ENCODE results near the gene IQSEC1.

IQSEC1 gene

DNA sequence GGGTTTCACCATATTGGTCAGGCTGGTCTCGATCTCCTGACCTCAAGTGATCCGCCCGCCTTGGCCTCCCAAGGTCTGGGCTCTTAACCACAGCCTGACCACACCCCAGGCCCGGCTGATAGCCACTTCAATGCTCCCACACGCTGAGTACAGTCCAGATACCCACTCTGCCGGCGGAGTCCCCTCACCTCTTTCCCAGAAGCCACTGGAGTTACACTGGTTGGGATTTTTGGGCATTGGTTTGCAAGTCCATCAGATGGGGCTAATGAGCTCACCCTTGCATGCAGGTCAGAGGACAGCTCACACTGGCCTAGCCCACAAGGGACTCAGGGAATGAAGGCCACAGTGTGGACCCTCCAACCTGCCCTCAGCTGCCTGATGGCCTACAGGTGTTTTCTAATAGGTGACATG is 60.1 kb downstream of the IQSEC1 start:
- no peak overlapping the region for H3K4me3 ChIP-seq (ENCODE audit: insufficient read depth, low read length, poor library complexity, severe bottlenecking)
- no peaks in the 10 kb centered on the region for H3K27me3 ChIP-seq (ENCODE audit: low read length)
- H3K36me3 ChIP-seq (ENCODE audit: low read length) = no peaks in the 10 kb centered on the region
- no peaks in the 10 kb centered on the region for H4K20me1 ChIP-seq (ENCODE audit: low read depth, low read length)
- no peaks in the 10 kb centered on the region for H3F3A ChIP-seq (ENCODE audit: insufficient read depth)
- no peaks in the 10 kb centered on the region for H3K79me2 ChIP-seq (ENCODE audit: insufficient read depth, low read length)
- TF ChIP-seq EZH2phosphoT487 (conservative IDR thresholded peaks at IDR 0.05; ENCODE audit: low read length) = no peak
- TF ChIP-seq, protein P1, sequence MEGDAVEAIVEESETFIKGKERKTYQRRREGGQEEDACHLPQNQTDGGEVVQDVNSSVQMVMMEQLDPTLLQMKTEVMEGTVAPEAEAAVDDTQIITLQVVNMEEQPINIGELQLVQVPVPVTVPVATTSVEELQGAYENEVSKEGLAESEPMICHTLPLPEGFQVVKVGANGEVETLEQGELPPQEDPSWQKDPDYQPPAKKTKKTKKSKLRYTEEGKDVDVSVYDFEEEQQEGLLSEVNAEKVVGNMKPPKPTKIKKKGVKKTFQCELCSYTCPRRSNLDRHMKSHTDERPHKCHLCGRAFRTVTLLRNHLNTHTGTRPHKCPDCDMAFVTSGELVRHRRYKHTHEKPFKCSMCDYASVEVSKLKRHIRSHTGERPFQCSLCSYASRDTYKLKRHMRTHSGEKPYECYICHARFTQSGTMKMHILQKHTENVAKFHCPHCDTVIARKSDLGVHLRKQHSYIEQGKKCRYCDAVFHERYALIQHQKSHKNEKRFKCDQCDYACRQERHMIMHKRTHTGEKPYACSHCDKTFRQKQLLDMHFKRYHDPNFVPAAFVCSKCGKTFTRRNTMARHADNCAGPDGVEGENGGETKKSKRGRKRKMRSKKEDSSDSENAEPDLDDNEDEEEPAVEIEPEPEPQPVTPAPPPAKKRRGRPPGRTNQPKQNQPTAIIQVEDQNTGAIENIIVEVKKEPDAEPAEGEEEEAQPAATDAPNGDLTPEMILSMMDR (IDR thresholded peaks at IDR 0.05; ENCODE audit: insufficient read depth, low read length, poor library complexity, severe bottlenecking) = no peak
- H3K9ac ChIP-seq (ENCODE audit: low read length) = no peak overlapping the region
- H2AFZ ChIP-seq (ENCODE audit: low read depth, low read length, severe bottlenecking) = no peak overlapping the region
- no peak overlapping the region for H3K27ac ChIP-seq (ENCODE audit: low read depth, low read length)
- no peaks in the 10 kb centered on the region for H3K9me2 ChIP-seq (replicated peaks; ENCODE audit: insufficient read depth, low read length)
- H3K4me2 ChIP-seq (ENCODE audit: low read depth, low read length, poor library complexity, severe bottlenecking) = no peak overlapping the region
- no peaks in the 10 kb centered on the region for H3K9me3 ChIP-seq (ENCODE audit: insufficient read depth, low read length)

DNA sequence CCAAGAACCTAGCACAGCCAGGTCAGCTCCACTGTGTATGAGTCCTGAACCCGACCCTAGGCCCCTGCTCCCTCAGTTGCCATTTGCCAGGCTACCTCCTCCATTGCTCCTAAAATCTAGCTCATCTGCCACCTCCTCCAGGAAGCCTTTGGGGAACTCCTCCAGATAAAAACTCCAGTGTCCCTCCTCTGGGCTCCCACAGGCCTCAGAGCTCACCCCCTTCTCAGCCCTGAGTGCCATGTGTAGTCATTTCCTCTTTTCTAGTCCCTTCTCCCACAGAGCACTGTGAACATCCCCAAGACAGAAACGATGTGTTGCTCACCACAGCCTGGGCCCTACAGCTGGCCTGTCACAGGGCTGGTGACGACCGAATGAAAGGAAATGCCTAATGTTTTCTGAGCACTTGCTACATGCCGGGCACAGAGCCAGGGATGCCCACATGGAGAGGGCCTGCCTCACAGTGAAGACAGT is 61.0 kb downstream of the IQSEC1 start:
- Histone ChIP-seq H3K4me3 (ENCODE audit: insufficient read depth, low read length, poor library complexity, severe bottlenecking) (no peak overlapping the region), H2AFZ (ENCODE audit: low read depth, low read length, severe bottlenecking) (no peak overlapping the region), H3K9me2 (replicated peaks; ENCODE audit: insufficient read depth, low read length) (no peaks in the 10 kb centered on the region), H3K9me3 (ENCODE audit: insufficient read depth, low read length) (no peaks in the 10 kb centered on the region), H4K20me1 (ENCODE audit: low read depth, low read length) (no peaks in the 10 kb centered on the region), H3K27me3 (ENCODE audit: low read length) (no peaks in the 10 kb centered on the region), H3K36me3 (ENCODE audit: low read length) (no peaks in the 10 kb centered on the region), H3K27ac (ENCODE audit: low read depth, low read length) (no peak overlapping the region; the same call in 1 of the 2 replicates), H3K4me2 (ENCODE audit: low read depth, low read length, poor library complexity, severe bottlenecking) (no peak overlapping the region), H3K9ac (ENCODE audit: low read length) (no peak overlapping the region), H3K79me2 (ENCODE audit: insufficient read depth, low read length) (no peaks in the 10 kb centered on the region), H3F3A (ENCODE audit: insufficient read depth) (no peaks in the 10 kb centered on the region)
- TF ChIP-seq EZH2phosphoT487 (conservative IDR thresholded peaks at IDR 0.05; ENCODE audit: low read length) = no peak
- TF ChIP-seq, protein P1 (IDR thresholded peaks at IDR 0.05; ENCODE audit: insufficient read depth, low read length, poor library complexity, severe bottlenecking) = no peak

- Histone ChIP-seq H3K9ac (ENCODE audit: low read length) (no peak overlapping the region), H3K4me3 (ENCODE audit: insufficient read depth, low read length, poor library complexity, severe bottlenecking) (no peak overlapping the region), H3F3A (ENCODE audit: insufficient read depth) (no peaks in the 10 kb centered on the region), H3K27me3 (ENCODE audit: low read length) (no peaks in the 10 kb centered on the region), H3K36me3 (ENCODE audit: low read length) (no peaks in the 10 kb centered on the region), H3K27ac (ENCODE audit: low read depth, low read length) (peak overlapping the region; percentile 25; the same call in 1 of the 2 replicates), H3K9me3 (ENCODE audit: insufficient read depth, low read length) (no peaks in the 10 kb centered on the region), H3K79me2 (ENCODE audit: insufficient read depth, low read length) (no peaks in the 10 kb centered on the region), H4K20me1 (ENCODE audit: low read depth, low read length) (no peaks in the 10 kb centered on the region), H3K4me2 (ENCODE audit: low read depth, low read length, poor library complexity, severe bottlenecking) (no peak overlapping the region), H2AFZ (ENCODE audit: low read depth, low read length, severe bottlenecking) (no peak overlapping the region), H3K9me2 (replicated peaks; ENCODE audit: insufficient read depth, low read length) (no peaks in the 10 kb centered on the region)
- TF ChIP-seq, protein P1 (IDR thresholded peaks at IDR 0.05; ENCODE audit: insufficient read depth, low read length, poor library complexity, severe bottlenecking) = no peak
- no peak for TF ChIP-seq EZH2phosphoT487 (conservative IDR thresholded peaks at IDR 0.05; ENCODE audit: low read length)
Measured at GRCh38 chr3:13011573-13012220, 61.5 kb downstream of the IQSEC1 start.
